ENCODE results near the gene NODAL.

DNA sequence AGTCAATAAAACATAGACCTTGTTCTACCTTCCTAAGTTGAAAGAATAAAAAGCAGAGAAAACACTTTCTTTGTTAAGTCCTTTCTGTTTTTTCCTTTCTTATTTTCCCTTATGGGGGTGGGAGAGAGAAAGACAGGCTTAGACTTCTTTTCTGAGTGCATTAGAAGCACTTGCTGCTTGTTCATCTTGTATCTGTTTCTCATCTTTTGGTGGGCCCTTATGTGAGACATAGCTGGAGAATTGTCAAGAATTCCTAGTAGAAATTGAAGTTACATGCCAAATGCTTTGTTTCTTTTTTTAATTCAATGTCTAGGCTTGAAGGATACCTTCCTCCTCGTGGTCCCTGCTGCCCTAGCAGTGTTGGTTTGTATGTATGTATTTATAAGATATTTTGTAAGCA is 30.9 kb downstream of the NODAL start:
- TF ChIP-seq, protein P1, sequence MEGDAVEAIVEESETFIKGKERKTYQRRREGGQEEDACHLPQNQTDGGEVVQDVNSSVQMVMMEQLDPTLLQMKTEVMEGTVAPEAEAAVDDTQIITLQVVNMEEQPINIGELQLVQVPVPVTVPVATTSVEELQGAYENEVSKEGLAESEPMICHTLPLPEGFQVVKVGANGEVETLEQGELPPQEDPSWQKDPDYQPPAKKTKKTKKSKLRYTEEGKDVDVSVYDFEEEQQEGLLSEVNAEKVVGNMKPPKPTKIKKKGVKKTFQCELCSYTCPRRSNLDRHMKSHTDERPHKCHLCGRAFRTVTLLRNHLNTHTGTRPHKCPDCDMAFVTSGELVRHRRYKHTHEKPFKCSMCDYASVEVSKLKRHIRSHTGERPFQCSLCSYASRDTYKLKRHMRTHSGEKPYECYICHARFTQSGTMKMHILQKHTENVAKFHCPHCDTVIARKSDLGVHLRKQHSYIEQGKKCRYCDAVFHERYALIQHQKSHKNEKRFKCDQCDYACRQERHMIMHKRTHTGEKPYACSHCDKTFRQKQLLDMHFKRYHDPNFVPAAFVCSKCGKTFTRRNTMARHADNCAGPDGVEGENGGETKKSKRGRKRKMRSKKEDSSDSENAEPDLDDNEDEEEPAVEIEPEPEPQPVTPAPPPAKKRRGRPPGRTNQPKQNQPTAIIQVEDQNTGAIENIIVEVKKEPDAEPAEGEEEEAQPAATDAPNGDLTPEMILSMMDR (IDR thresholded peaks at IDR 0.05), result no peak
- TF ChIP-seq POLR2A (IDR thresholded peaks at IDR 0.05), result no peak
